GM12864 (cell line): ENCODE results near the gene TMED7.
"Not testable (repeated sequence)": the region's sequence is repeated elsewhere in the genome, so short reads cannot be mapped to it uniquely, and the experiment has no call there.

ENCODE experiments used
- DNase-seq: peaks from one replicate; pipeline ENCODE4 v3.0.0-alpha.2; 2011; ENCODE audit warnings: low read depth
- H3K4me3 ChIP-seq: 2 replicates; pipeline ENCODE4 v1.5.1; 2011; ENCODE audit warnings: mild to moderate bottlenecking, low read depth, low read length, control low read depth
- TF ChIP-seq, protein P1 (sequence below): IDR thresholded peaks from 2 replicates; pipeline ENCODE4 v1.5.1; 2011; ENCODE audit warnings: low read depth, mild to moderate bottlenecking, moderate library complexity, low read length, control low read depth, inconsistent platforms; ENCODE audit errors: missing control alignments

The TMED7 gene

DNA sequence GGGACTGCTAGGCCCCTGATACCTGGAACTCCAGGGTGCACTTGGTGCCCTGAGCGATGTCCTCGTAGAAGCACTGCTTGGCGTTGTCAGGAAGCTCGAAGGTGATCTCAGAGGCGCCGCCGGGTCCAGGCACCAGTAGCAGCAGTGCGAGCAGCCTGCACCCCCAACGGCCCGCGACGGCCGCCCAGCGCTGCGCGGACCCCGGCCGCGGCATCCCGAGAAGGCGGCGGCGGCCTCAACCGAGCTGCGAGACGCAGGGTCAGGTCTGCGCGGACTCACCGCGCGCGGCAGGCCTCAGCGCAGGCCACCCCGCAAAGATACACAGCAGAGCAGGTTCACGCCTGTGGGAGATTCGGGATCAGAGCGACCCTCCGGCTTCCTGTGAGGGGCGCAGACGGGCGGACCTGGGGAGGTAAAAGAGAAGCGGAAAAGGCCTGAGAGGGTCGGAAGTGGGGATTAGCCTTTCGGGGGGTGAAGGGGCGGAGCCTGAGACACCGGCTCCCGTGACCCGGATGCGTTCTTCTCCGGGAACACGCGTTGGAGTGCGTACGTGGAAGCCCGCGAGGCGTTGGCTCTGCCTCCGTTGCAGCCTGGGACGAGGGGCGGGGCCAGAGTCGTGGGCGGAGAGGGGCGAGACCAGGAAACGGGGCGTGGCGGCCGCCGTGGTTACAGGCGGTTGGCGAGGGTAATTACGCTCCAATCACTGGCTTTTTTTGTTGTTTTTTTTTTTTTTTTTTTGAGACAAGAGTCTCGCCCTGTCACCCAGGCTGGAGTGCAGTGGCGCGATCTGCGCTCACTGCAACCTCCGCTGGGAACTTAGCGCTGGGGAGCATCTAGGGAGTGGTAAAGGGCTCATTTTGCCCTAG is at the start of gene TMED7:
Gene TMED7 (minus strand): TSS at position 458 of the 866 bp plus-strand sequence. CDS start 244 bp downstream, at position 214.
- TF ChIP-seq, protein P1, sequence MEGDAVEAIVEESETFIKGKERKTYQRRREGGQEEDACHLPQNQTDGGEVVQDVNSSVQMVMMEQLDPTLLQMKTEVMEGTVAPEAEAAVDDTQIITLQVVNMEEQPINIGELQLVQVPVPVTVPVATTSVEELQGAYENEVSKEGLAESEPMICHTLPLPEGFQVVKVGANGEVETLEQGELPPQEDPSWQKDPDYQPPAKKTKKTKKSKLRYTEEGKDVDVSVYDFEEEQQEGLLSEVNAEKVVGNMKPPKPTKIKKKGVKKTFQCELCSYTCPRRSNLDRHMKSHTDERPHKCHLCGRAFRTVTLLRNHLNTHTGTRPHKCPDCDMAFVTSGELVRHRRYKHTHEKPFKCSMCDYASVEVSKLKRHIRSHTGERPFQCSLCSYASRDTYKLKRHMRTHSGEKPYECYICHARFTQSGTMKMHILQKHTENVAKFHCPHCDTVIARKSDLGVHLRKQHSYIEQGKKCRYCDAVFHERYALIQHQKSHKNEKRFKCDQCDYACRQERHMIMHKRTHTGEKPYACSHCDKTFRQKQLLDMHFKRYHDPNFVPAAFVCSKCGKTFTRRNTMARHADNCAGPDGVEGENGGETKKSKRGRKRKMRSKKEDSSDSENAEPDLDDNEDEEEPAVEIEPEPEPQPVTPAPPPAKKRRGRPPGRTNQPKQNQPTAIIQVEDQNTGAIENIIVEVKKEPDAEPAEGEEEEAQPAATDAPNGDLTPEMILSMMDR, result no peak
- peak within 1 kb of the TSS; percentile 89 for H3K4me3 ChIP-seq
- DNase-seq, result peak; percentile 98

DNA sequence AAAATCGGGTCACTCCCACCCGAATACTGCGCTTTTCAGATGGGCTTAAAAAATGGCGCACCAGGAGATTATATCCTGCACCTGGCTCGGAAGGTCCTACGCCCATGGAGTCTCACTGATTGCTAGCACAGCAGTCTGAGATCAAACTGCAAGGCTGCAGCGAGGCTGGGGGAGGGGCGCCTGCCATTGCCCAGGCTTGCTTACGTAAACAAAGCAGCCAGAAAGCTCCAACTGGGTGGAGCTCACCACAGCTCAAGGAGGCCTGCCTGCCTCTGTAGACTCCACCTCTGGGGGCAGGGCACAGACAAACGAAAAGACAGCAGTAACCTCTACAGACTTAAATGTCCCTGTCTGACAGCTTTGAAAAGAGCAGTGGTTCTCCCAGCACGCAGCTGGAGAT is 48.9 kb upstream of the TMED7 start:
- not testable (repeated sequence) for DNase-seq, H3K4me3 ChIP-seq

DNA sequence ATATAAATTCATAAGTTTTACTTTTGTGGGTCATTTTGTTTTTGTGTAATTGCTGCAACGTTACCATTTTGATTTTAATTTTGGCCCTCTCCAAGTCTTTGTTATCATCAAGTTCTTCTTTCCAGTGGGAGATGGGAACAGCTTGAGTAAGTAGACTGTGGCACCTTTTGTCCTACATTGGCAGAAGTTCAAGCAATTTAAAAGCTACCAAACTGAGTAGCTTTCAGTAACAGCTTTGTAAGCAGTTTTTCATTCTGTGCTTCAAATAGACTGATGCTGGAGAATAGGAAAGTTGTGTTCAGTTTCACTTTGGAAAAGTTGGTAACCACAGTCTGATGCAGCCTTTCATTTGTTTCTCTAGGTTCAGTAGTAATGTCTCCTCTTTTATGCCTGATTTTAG is 47.8 kb upstream of the TMED7 start:
- DNase-seq, result no peak
- H3K4me3 ChIP-seq, result no peak overlapping the region
- TF ChIP-seq, protein P1, result no peak

DNA sequence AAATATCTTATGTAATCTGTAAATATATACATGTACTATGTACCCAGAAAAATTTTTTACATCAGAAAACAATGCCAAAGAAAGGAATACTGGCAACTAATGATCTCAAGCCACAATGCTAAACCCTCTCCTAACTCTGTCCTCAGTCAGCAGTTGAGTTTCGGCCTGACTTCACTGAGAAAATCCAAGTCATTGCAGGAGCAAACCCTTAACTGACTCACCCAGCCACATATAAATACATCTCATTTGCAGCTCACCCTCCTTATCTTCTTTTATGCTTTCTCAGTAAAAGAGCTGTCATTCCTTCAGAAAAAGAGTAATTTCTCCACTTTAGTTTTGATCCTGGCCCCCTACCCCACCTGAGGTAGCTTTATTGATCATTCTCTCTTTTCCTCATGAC is 46.1 kb upstream of the TMED7 start:
- no peak overlapping the region for H3K4me3 ChIP-seq
- DNase-seq, result no peak
- TF ChIP-seq, protein P1, result no peak

DNA sequence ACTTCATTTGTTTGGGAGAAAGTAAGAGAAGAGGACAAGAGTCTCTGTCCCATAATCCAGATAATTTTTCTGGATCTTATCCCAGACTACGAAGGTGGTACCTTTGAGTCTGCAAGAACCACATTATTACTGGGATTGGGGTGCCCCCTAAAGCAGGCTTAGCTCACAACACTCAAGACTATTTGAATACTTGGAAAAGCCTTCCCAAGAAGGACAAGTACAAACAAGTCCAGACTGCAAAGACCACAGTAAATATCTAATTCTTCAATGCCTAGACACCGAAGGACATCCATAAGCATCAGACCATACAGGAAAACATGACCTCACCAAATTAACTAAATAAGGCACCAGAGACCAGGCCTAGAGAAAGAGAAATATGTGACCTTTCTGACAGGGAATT is 40.2 kb upstream of the TMED7 start:
- TF ChIP-seq, protein P1, result no peak
- DNase-seq, result no peak
- no peak overlapping the region for H3K4me3 ChIP-seq

DNA sequence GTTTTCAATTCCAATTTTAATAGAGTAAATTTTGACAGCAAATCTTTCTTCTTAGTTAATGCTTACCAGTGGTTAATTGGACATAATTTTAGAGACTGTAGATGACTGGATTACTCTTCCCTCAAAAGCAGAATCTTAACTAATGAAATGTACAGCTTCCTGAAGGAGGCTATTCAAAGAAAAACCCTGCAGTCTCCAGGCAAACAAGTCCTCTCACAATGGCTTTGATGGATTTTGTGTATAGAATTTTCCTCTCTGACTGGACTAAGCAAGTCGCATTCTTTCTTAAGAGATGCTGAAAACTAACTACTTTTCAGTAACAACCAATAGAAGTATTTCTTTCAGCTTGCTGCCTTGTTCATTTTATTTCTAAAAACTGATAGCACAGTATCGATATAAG is 35.7 kb upstream of the TMED7 start:
- no peak for DNase-seq
- TF ChIP-seq, protein P1, result no peak
- no peak overlapping the region for H3K4me3 ChIP-seq

DNA sequence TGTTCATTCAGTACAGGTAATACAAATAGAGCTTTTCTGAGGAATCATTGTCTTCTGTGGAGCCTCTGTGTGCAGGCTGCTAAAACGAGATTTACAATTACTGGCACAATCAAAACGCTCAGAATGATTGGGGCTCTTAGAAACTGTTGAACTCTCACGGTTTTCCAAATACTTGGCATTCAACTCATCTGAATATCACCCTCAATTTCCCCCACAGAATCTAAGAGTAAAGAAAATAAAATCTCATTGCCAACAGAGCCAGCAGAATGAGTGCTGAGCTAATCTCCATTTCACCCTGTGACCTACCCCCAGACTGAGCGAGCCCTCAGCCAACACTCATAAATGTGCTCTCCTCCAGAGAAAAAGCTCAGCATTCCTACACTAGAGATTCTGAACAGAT is 35.3 kb upstream of the TMED7 start:
- TF ChIP-seq, protein P1, result no peak
- H3K4me3 ChIP-seq, result no peak overlapping the region
- no peak for DNase-seq
